Activated CD8-positive, alpha-beta memory T cell treated with anti-CD3 and anti-CD28 coated beads for 1 hour (primary cell): ENCODE measurements around the gene CDK11B.
"Not testable (repeated sequence)": the region's sequence is repeated elsewhere in the genome, so short reads cannot be mapped to it uniquely, and the experiment has no call there.

Experiments
- DNase-seq, 2 donors: peaks; one replicate each; pipeline ENCODE4 v3.0.0-alpha.2; 2020; ENCODE audit warnings: low read depth in 1 of 2; ENCODE audit errors: extremely low read depth in 1 of 2

Gene CDK11B

GRCh38 chr1:1683104-1683905 is 24.5 kb upstream of the CDK11B start:
- DNase-seq: no peak

- DNase-seq: no peak
Measured at GRCh38 chr1:1680912-1681273, 22.1 kb upstream of the CDK11B start.

GRCh38 chr1:1680031-1680911 is 21.5 kb upstream of the CDK11B start:
- DNase-seq: no peak

DNA sequence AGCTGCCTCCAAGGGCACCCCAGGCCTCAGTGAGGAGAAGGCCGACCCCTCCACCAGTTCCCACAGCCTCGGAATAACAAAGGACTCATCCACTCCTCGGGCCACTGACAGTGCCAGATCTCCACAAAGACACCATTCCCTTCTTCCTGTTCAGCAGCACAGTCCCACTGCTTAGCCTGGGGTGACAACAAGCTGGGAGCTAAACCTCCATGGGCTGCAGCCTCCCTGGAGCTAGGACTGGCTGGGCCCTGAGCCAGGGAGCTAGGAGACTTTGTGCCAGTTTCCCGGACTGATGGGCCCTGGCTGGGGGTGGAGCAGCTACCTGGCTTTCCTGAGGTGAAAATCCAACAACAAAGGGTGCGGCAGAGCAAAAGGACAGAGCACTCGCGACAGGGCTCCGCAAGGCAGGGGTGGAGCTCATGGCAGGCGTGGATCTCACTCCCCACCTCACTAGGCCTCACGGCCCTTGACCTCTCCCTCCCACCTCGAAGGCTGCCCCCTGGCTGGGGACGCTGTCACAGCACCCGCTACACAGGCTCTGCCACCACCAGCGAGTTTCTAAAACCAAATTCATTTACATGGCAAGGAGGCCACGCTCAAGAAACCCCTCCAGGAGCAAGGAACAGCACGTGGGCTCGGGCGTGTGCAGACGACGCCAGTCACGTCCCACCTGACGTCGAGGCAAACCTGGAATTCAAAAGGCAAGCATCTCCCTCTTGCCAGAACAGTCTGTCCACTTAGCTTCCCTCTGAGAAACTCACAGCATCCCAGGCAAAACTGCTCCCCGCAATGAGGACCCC is 20.0 kb upstream of the CDK11B start:
- no peak for DNase-seq

- peak in 1 of 2 donors; percentile 24 for DNase-seq
Measured at GRCh38 chr1:1677718-1678580, 19.1 kb upstream of the CDK11B start.

- not testable (repeated sequence) for DNase-seq
Measured at GRCh38 chr1:1676087-1676486, 17.3 kb upstream of the CDK11B start.

- not testable (repeated sequence) for DNase-seq
Measured at GRCh38 chr1:1675218-1675617, 16.4 kb upstream of the CDK11B start.

GRCh38 chr1:1674806-1675205 is 16.0 kb upstream of the CDK11B start:
- DNase-seq: not testable (repeated sequence)

GRCh38 chr1:1672181-1672965 is 13.6 kb upstream of the CDK11B start:
- DNase-seq: no peak

DNA sequence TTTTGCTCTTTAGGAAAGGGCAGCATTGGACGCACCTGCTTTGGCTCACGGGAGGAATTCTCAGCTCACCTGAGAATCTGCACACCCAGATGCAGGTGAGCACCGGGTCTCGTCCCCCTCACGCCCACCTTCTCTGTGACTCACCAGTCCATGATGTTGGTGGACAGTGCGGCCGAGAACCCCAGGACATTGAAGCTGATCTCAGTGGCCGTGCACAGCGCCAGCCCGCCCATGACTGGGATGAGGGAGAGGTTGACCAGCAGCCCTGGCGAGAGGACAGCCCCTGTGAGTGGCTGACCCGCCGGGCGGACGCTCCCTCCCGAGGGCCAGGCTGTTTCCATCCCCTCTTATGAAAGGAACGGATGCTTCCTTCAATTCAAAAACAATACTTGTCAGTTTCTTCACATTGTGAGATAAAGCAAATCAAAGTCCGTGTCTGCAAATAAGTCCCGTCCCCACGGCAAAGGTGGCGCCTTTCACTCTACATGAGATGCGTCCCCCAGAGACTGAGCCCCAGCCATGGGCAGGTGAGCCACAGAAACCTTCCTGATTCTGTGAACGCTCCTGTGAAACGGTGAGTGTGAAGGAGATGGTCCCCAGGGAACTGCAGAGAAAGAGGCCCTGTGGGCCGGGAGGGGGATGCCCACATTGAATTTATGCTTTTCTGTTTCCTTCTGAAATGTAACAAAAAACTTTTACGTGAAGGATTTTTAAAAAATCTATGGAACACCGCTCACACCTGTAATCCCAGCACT is 12.7 kb upstream of the CDK11B start:
- DNase-seq: no peak

DNA sequence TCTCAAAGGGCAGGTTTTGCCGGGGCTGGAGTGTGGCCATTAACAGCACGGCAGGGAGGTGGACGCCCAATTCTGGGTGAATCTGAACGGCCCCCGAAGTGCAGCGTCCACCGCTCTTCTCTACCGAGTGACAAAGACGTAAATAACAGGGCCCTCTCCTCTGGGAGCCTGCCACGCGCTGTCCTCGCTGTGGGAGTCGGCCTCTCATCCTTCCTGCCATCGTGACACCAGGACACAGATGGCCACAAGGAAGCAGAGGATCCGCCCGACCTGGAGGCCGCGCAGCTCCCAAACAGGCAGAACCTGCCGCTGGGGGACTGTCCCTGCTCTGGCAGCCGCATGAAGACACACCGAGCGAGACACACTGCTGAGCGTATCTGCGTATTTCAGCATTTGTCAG is 12.1 kb upstream of the CDK11B start:
- DNase-seq: no peak

- no peak for DNase-seq
Measured at GRCh38 chr1:1669468-1670440, 10.9 kb upstream of the CDK11B start.

DNA sequence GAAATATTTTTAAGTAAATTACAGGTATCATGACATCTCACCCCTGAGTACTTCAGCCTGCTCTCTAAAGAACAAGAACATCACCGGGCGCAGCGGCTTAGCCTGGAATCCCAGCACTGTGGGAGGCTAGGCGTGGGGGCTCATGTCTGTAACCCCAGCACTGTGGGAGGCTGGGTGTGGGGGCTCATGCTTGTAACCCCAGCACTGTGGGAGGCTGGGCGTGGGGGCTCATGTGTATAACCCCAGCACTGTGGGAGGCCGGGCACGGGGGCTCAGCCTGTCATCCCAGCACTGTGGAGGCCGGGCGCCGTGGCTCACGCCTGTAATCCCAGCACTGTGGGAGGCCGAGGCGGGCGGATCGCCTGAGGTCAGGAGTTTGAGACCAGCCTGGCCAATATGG is 7.7 kb upstream of the CDK11B start:
- no peak for DNase-seq

- no peak for DNase-seq
Measured at GRCh38 chr1:1665815-1666251, 7.0 kb upstream of the CDK11B start.

- DNase-seq: no peak
Measured at GRCh38 chr1:1664941-1665814, 6.4 kb upstream of the CDK11B start.

- DNase-seq: not testable (repeated sequence)
Measured at GRCh38 chr1:1664318-1664717, 5.5 kb upstream of the CDK11B start.
